GM13976 (cell line): ENCODE results near the gene OR10G8.
"Not testable (repeated sequence)": the region's sequence is repeated elsewhere in the genome, so short reads cannot be mapped to it uniquely, and the experiment has no call there.

Experiments
- DNase-seq: peaks from one replicate; pipeline ENCODE4 v3.0.0; 2012; ENCODE audit warnings: low spot score
- in situ Hi-C: fragments of 300-500 bp; cut with MboI; formaldehyde crosslinking; loops from one replicate; pipeline ENCODE4 v1.12.0; 2022; ENCODE audit warnings: low sequenced_read_pairs, mixed read lengths, inconsistent platforms; ENCODE audit not compliant: unreplicated experiment
- TF ChIP-seq, protein P1 (sequence below): IDR thresholded peaks from 2 replicates; pipeline ENCODE4 v1.5.1; 2012; ENCODE audit warnings: borderline replicate concordance, mild to moderate bottlenecking; ENCODE audit not compliant: insufficient read depth; ENCODE audit errors: extremely low read depth, missing control alignments, control extremely low read depth

Gene OR10G8, protein sequence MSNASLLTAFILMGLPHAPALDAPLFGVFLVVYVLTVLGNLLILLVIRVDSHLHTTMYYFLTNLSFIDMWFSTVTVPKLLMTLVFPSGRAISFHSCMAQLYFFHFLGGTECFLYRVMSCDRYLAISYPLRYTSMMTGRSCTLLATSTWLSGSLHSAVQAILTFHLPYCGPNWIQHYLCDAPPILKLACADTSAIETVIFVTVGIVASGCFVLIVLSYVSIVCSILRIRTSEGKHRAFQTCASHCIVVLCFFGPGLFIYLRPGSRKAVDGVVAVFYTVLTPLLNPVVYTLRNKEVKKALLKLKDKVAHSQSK

GRCh38 chr11:124026498-124026897 lies at the start of gene OR10G8:
Gene OR10G8, plus strand, starts transcription at chr11:124026798. Its CDS starts 2,825 bp downstream, at chr11:124029623.
- in situ Hi-C loops: no loop called here
- no peak for DNase-seq
- TF ChIP-seq, protein P1, sequence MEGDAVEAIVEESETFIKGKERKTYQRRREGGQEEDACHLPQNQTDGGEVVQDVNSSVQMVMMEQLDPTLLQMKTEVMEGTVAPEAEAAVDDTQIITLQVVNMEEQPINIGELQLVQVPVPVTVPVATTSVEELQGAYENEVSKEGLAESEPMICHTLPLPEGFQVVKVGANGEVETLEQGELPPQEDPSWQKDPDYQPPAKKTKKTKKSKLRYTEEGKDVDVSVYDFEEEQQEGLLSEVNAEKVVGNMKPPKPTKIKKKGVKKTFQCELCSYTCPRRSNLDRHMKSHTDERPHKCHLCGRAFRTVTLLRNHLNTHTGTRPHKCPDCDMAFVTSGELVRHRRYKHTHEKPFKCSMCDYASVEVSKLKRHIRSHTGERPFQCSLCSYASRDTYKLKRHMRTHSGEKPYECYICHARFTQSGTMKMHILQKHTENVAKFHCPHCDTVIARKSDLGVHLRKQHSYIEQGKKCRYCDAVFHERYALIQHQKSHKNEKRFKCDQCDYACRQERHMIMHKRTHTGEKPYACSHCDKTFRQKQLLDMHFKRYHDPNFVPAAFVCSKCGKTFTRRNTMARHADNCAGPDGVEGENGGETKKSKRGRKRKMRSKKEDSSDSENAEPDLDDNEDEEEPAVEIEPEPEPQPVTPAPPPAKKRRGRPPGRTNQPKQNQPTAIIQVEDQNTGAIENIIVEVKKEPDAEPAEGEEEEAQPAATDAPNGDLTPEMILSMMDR: no peak

DNA sequence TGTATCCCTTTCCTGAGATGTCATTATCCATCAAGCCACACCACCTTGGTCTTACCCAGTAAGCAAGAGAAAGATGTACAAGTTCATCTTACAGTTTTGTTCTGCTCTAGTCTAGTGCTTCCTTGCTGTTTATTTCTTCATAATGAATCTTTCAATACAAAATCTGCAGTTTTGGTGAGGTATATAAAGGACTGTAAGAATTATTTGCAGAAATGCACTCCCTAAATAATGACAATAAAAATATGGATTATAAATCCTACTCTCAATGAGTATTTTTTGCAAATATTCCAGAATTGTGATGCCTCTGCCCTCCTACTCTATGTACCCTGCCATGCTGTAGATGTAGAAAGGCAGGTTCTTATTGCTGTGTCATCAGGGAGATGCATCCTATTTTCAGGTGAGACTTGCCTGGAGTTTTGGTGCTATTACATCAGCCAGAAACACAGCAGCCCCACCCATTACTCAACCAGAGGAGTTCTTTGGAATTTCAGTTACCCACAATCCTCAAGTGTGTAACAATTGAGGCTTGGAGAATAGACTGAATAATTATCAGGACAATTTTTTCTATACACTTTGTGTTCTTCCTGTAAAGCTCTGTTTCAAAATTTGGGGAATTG lies 48.8 kb upstream of the OR10G8 start, which contains the start of gene OR10S1:
TSS of gene OR10S1 (minus strand) at position 51 of the 617 bp plus-strand sequence. CDS start 117 bp downstream, outside the sequence.
- TF ChIP-seq, protein P1: no peak
- DNase-seq: no peak
- in situ Hi-C loops: no loop called here

DNA sequence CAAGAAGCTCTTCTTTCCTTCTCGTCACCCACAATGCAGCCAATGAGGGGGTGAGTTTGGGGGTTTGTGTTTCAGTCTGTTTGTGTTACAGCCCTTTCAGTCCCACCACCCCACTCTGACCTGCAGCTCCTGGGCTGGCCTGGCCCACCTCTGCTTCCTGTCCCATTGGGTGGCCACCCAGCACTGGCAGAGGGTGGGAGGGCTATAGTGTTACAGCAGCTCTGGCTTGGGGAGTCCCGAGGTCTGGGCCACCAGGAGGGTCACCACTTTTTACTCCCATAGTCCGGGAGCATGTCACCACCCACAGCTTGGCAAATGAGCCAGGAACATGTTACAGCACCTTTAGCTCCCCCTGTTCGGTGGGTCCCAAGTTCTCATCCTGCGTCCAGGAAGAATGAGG lies 47.3 kb upstream of the OR10G8 start:
- in situ Hi-C loops: no loop called here
- TF ChIP-seq, protein P1: no peak
- no peak for DNase-seq

- DNase-seq: no peak
- TF ChIP-seq, protein P1: no peak
- in situ Hi-C loops: no loop called here
Observed at GRCh38 chr11:123995119-123995518, 31.5 kb upstream of the OR10G8 start, which contains the start of gene OR10G6. Gene OR10G6, minus strand, starts transcription at chr11:123995161. Its CDS starts 0 bp downstream, at chr11:123995161.

GRCh38 chr11:124012697-124013096 lies 13.9 kb upstream of the OR10G8 start, which contains the start of gene OR10G4:
Gene OR10G4, plus strand, starts transcription at chr11:124012997. Its CDS starts 2,578 bp downstream, at chr11:124015575.
- TF ChIP-seq, protein P1: no peak
- no peak for DNase-seq
- in situ Hi-C loops: no loop called here

DNA sequence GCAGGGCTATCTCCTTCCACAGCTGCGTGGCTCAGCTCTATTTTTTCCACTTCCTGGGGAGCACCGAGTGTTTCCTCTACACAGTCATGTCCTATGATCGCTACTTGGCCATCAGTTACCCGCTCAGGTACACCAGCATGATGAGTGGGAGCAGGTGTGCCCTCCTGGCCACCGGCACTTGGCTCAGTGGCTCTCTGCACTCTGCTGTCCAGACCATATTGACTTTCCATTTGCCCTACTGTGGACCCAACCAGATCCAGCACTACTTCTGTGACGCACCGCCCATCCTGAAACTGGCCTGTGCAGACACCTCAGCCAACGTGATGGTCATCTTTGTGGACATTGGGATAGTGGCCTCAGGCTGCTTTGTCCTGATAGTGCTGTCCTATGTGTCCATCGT lies 10.8 kb upstream of the OR10G8 start:
- in situ Hi-C loops, DNase-seq: not testable (repeated sequence)

DNA sequence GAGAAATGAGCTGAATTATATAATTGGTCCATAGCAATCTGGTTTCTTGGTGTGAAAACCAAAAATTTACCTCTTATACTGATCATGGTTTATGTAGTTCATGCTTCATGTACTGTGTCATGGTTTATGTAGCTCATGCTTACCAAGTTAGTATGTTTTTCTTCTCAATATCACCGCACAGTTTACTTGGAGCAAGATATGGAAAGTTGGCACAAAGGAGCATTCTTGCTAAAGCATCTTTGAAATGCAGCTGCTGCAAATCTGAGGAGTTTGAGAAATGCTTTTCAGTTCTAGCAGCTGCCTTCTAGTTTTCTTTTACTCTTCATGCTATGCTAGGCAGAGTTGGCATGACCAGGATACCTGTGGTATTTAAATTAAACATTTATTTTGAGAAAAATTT lies 10.1 kb downstream of the OR10G8 start:
- TF ChIP-seq, protein P1: no peak
- no peak for DNase-seq
- in situ Hi-C loops: no loop called here
